Measurements from ENCODE around the gene FCHSD2.
"Not testable (repeated sequence)": the region's sequence is repeated elsewhere in the genome, so short reads cannot be mapped to it uniquely, and the experiment has no call there.

FCHSD2 gene

GRCh38 chr11:72912253-72912652, 229.9 kb downstream of the FCHSD2 start:
- DNase-seq, result no peak

- not testable (repeated sequence) for DNase-seq
Measured at GRCh38 chr11:72909558-72910388, 232.3 kb downstream of the FCHSD2 start.

- DNase-seq, result no peak
Measured at GRCh38 chr11:72908032-72908676, 234.0 kb downstream of the FCHSD2 start.

GRCh38 chr11:72904016-72904415, 238.1 kb downstream of the FCHSD2 start:
- DNase-seq, result no peak

GRCh38 chr11:72901374-72901773, 240.7 kb downstream of the FCHSD2 start:
- DNase-seq, result no peak

GRCh38 chr11:72900013-72900412, 242.1 kb downstream of the FCHSD2 start:
- no peak for DNase-seq

GRCh38 chr11:72899238-72899637, 242.9 kb downstream of the FCHSD2 start:
- DNase-seq, result no peak

GRCh38 chr11:72897506-72897905, 244.6 kb downstream of the FCHSD2 start:
- DNase-seq, result no peak

GRCh38 chr11:72896431-72896830, 245.7 kb downstream of the FCHSD2 start:
- DNase-seq, result no peak

- DNase-seq, result no peak
Measured at GRCh38 chr11:72890881-72891280, 251.2 kb downstream of the FCHSD2 start.

GRCh38 chr11:72886619-72887018, 255.5 kb downstream of the FCHSD2 start:
- no peak for DNase-seq

GRCh38 chr11:72885749-72886609, 256.1 kb downstream of the FCHSD2 start:
- no peak for DNase-seq

GRCh38 chr11:72876147-72876546, 266.0 kb downstream of the FCHSD2 start:
- DNase-seq, result no peak

GRCh38 chr11:72875736-72876135, 266.4 kb downstream of the FCHSD2 start:
- DNase-seq, result no peak

- no peak for DNase-seq
Measured at GRCh38 chr11:72872012-72872411, 270.1 kb downstream of the FCHSD2 start.

- DNase-seq, result no peak
Measured at GRCh38 chr11:72871119-72871518, 271.0 kb downstream of the FCHSD2 start.

- no peak for DNase-seq
Measured at GRCh38 chr11:72869831-72870230, 272.3 kb downstream of the FCHSD2 start.

- no peak for DNase-seq
Measured at GRCh38 chr11:72867970-72868369, 274.1 kb downstream of the FCHSD2 start.

- no peak for DNase-seq
Measured at GRCh38 chr11:72864702-72865655, 277.1 kb downstream of the FCHSD2 start.

- DNase-seq, result no peak
Measured at GRCh38 chr11:72863916-72864315, 278.2 kb downstream of the FCHSD2 start.

- DNase-seq, result no peak
Measured at GRCh38 chr11:72863091-72863490, 279.0 kb downstream of the FCHSD2 start.

- DNase-seq, result no peak
Measured at GRCh38 chr11:72860592-72860991, 281.5 kb downstream of the FCHSD2 start.

All from T1000 (cell line).